ENCODE measurements around the gene HAPLN3.

GRCh38 chr15:88874684-88875083, 20.7 kb downstream of the HAPLN3 start:
- TF ChIP-seq ZNF274 (IDR thresholded peaks at IDR 0.05; ENCODE audit: low read depth, low read length) (no peak), YY1 (IDR thresholded peaks at IDR 0.05; ENCODE audit: insufficient read depth, insufficient read length) (no peak)
